Activated B cell treated with CpG ODN at 0.5 μM for 24 hours (primary cell): ENCODE results near the gene MORC2. TPM values are rescaled to one million over a fixed set of nuclear protein-coding genes. Genes with fewer than 3 reads are reported as not detected.

ENCODE experiments used
- ATAC-seq: fragments of 200-7000 bp; cut with Tn5 transposase; one replicate; pipeline ENCODE4 v1.10.0; 2021; ENCODE audit warnings: low read depth, mild to moderate bottlenecking, moderate library complexity
- CTCF ChIA-PET: fragments of 350-600 bp; sonication (Branson Sonifier 250); formaldehyde crosslinking; loops from one replicate; lab custom pipeline; 2021; ENCODE audit warnings: antibody characterized with exemption; lab: Charles Lee
- POLR2A ChIA-PET: fragments of 350-600 bp; sonication (Branson Sonifier 250); formaldehyde crosslinking; loops from one replicate; lab custom pipeline; 2021; ENCODE audit warnings: antibody characterized with exemption; lab: Charles Lee
- DNase-seq: peaks from one replicate; pipeline ENCODE4 v3.0.0; 2022
- H3K27ac Mint-ChIP-seq: one replicate; pipeline ENCODE4 v1.8.0; 2020; ENCODE audit warnings: mixed read lengths
- H3K27me3 Mint-ChIP-seq: one replicate; pipeline ENCODE4 v1.8.0; 2021; ENCODE audit warnings: mixed read lengths
- H3K36me3 Mint-ChIP-seq: one replicate; pipeline ENCODE4 v1.8.0; 2021; ENCODE audit warnings: low read depth, mixed read lengths
- H3K4me1 Mint-ChIP-seq: one replicate; pipeline ENCODE4 v1.8.0; 2021; ENCODE audit warnings: mixed read lengths
- H3K4me3 Mint-ChIP-seq: one replicate; pipeline ENCODE4 v1.8.0; 2020; ENCODE audit warnings: mild to moderate bottlenecking, mixed read lengths
- H3K9me3 Mint-ChIP-seq: one replicate; pipeline ENCODE4 v1.8.0; 2020; ENCODE audit warnings: mixed read lengths
- CTCF ChIP-seq: fragments of 200-600 bp; IDR thresholded peaks from one replicate; pipeline ENCODE4 v1.8.0; 2022; ENCODE audit warnings: antibody characterized with exemption, mild to moderate bottlenecking
- intact Hi-C: fragments of 100-400 bp; cut with micrococcal nuclease; formaldehyde crosslinking; loops from one replicate; pipeline ENCODE4 v1.15.1; 2024
- total RNA-seq: library from RNA; stranded (reverse); gene quantifications from 2 replicates; pipeline ENCODE4 v1.2.3, GENCODE V29; 2022

The MORC2 gene
- total RNA-seq, 1 donor from 2014 or later: 23.8 TPM

GRCh38 chr22:30984317-30984716, 15.7 kb upstream of the MORC2 start:
- no peak overlapping the region for H3K4me3 Mint-ChIP-seq
- H3K36me3 Mint-ChIP-seq: peaks cover 2% of the 10 kb centered on the region
- CTCF ChIA-PET: no interaction called here
- ATAC-seq: no peak
- peaks cover 36% of the 10 kb centered on the region for H3K9me3 Mint-ChIP-seq
- H3K27ac Mint-ChIP-seq: no peak overlapping the region
- DNase-seq: no peak
- H3K4me1 Mint-ChIP-seq: no peaks in the 10 kb centered on the region
- POLR2A ChIA-PET: no interaction called here
- TF ChIP-seq CTCF: no peak
- intact Hi-C loops: no loop called here
- H3K27me3 Mint-ChIP-seq: no peaks in the 10 kb centered on the region

GRCh38 chr22:30982512-30982911, 13.9 kb upstream of the MORC2 start:
- Mint-ChIP-seq H3K4me3 (no peak overlapping the region), H3K9me3 (peaks cover 41% of the 10 kb centered on the region), H3K27ac (no peak overlapping the region), H3K36me3 (peaks cover 10% of the 10 kb centered on the region), H3K4me1 (peaks cover 4% of the 10 kb centered on the region), H3K27me3 (no peaks in the 10 kb centered on the region)
- POLR2A ChIA-PET: no interaction called here
- TF ChIP-seq CTCF: no peak
- intact Hi-C loops: no loop called here
- CTCF ChIA-PET: no interaction called here
- no peak for ATAC-seq
- no peak for DNase-seq

- no peaks in the 10 kb centered on the region for H3K27me3 Mint-ChIP-seq
- intact Hi-C loops: no loop called here
- CTCF ChIA-PET: no interaction called here
- H3K4me3 Mint-ChIP-seq: no peak overlapping the region
- peaks cover 30% of the 10 kb centered on the region for H3K36me3 Mint-ChIP-seq
- DNase-seq (no peak), ATAC-seq (no peak)
- TF ChIP-seq CTCF: no peak
- H3K9me3 Mint-ChIP-seq: peaks cover 55% of the 10 kb centered on the region
- POLR2A ChIA-PET: interaction anchor here (0.5 to 1.9 kb wide), 2 partner anchors 12 to 277 kb away, joined by 3 to 9 read pairs; partner anchors contain the start of genes MORC2 and TUG1
- H3K4me1 Mint-ChIP-seq: peaks cover 4% of the 10 kb centered on the region
- no peak overlapping the region for H3K27ac Mint-ChIP-seq
Measured at GRCh38 chr22:30979932-30980331, 11.4 kb upstream of the MORC2 start.

- intact Hi-C loops: no loop called here
- ATAC-seq (no peak), DNase-seq (no peak)
- ChIA-PET CTCF (no interaction called here), POLR2A (interaction anchor here (1.9 kb wide), 1 partner anchor 10 kb away, joined by 9 read pairs; the partner anchor contains the start of genes MORC2 and TUG1)
- Mint-ChIP-seq H3K9me3 (peaks cover 49% of the 10 kb centered on the region), H3K4me3 (no peak overlapping the region), H3K4me1 (peaks cover 8% of the 10 kb centered on the region), H3K27me3 (no peaks in the 10 kb centered on the region), H3K36me3 (peaks cover 44% of the 10 kb centered on the region), H3K27ac (no peak overlapping the region)
- no peak for TF ChIP-seq CTCF
Measured at GRCh38 chr22:30978304-30978962, 9.9 kb upstream of the MORC2 start.

GRCh38 chr22:30970356-30970746, 1.8 kb upstream of the MORC2 start:
- H3K9me3 Mint-ChIP-seq: peaks cover 25% of the 10 kb centered on the region
- H3K27ac Mint-ChIP-seq: peak overlapping the region; percentile 81
- DNase-seq: no peak
- peak overlapping the region; percentile 95 for H3K4me3 Mint-ChIP-seq
- intact Hi-C loops: no loop called here
- no peak for TF ChIP-seq CTCF
- ChIA-PET CTCF (no interaction called here), POLR2A (interaction anchor here (0.9 to 3.7 kb wide), 6 partner anchors 111 to 1505 kb away, joined by 3 to 41 read pairs (median 12); partner anchors contain the start of genes FBXO7, RNF185 and SMTN)
- ATAC-seq: no peak
- peaks cover 56% of the 10 kb centered on the region for H3K4me1 Mint-ChIP-seq
- no peaks in the 10 kb centered on the region for H3K27me3 Mint-ChIP-seq
- H3K36me3 Mint-ChIP-seq: peaks cover 65% of the 10 kb centered on the region
